Keratinocyte (primary cell): Measurements from ENCODE around the gene PIK3AP1.

Experiments used
- CTCF ChIP-seq, 3 experiments: IDR thresholded peaks in 1 of 3; conservative IDR thresholded peaks in 1 of 3; optimal IDR thresholded peaks in 1 of 3; 2 replicates in 2 of 3; 3 replicates in 1 of 3; pipeline versions ENCODE3 to v1.5.1; 2011; ENCODE audit warnings: low read length in 3 of 3, mild to moderate bottlenecking in 3 of 3, moderate library complexity in 2 of 3, control low read depth in 1 of 3, inconsistent platforms in 1 of 3; ENCODE audit not compliant: insufficient read depth in 2 of 3; ENCODE audit errors: extremely low read depth in 1 of 3
- EZH2 ChIP-seq: IDR thresholded peaks from one replicate; pipeline ENCODE4 v1.6.1; 2012; ENCODE audit warnings: inconsistent platforms, mild to moderate bottlenecking, low read length, moderate library complexity

DNA sequence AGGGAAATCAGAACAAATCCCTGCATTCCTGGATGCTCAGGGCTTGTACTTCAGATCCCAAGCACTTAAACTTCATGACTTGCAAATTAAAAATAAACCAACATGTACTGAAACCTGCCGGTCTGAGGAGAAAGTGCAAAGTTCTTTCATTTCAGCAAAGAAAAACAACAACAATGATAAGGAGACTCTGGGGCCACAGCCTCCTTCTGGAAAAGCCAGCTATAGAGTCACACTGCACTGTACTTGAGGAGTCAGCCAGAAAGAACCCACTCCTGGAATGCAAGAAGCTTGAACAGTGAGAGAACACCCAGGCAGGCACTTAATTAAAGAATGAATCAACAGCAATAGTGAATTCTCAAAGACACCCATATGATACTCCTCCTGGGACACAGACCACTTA lies 83.8 kb downstream of the PIK3AP1 start:
- TF ChIP-seq CTCF (optimal IDR thresholded peaks at IDR 0.05 in 1 of 3, IDR thresholded peaks at IDR 0.05 in 1 of 3, conservative IDR thresholded peaks at IDR 0.05 in 1 of 3; ENCODE audit: extremely low read depth in 1 of 3, insufficient read depth in 2 of 3, low read length in 3 of 3) (no peak), EZH2 (no peak)
